NCI-H1930 (cell line): ENCODE results near the gene LENG8.
"Not testable (repeated sequence)": the region's sequence is repeated elsewhere in the genome, so short reads cannot be mapped to it uniquely, and the experiment has no call there.

Experiments used
- DNase-seq, 2 experiments: peaks; one replicate each; lab custom pipeline; 2025; lab: John Stamatoyannopoulos, UW

The LENG8 gene

GRCh38 chr19:54461613-54462012, 12.6 kb downstream of the LENG8 start:
- DNase-seq, result no peak

GRCh38 chr19:54462047-54462654, 13.2 kb downstream of the LENG8 start:
- DNase-seq, result no peak

- peak; percentile 67 to 74 for DNase-seq
These were observed 13.9 kb downstream of the LENG8 start for GRCh38 chr19:54462655-54463530.

- DNase-seq, result peak; percentile 97 to 98
These were observed 14.6 kb downstream of the LENG8 start, which contains the start of gene LENG9 for GRCh38 chr19:54463531-54464043. Gene LENG9 (minus strand): TSS chr19:54463778. CDS start chr19:54463526, 252 bp downstream.

GRCh38 chr19:54464044-54464629, 15.1 kb downstream of the LENG8 start:
- peak; percentile 95 for DNase-seq

- peak; percentile 94 to 96 for DNase-seq
These were observed 15.8 kb downstream of the LENG8 start for GRCh38 chr19:54464630-54465425.

- peak; percentile 44 to 71 for DNase-seq
These were observed 16.6 kb downstream of the LENG8 start for GRCh38 chr19:54465426-54466109.

- not testable (repeated sequence) for DNase-seq
These were observed 17.1 kb downstream of the LENG8 start for GRCh38 chr19:54466110-54466480.

GRCh38 chr19:54469496-54469934, 20.5 kb downstream of the LENG8 start:
- no peak for DNase-seq

GRCh38 chr19:54470276-54470887, 21.4 kb downstream of the LENG8 start:
- DNase-seq, result no peak

- DNase-seq, result no peak
These were observed 22.2 kb downstream of the LENG8 start for GRCh38 chr19:54470991-54471782.

- no peak for DNase-seq
These were observed 24.3 kb downstream of the LENG8 start, which contains the start of gene CDC42EP5 for GRCh38 chr19:54473071-54473891. Gene CDC42EP5 (minus strand): TSS chr19:54473296. CDS start chr19:54465547, 7,749 bp downstream.

- no peak for DNase-seq
These were observed 24.9 kb downstream of the LENG8 start for GRCh38 chr19:54473892-54474372.

GRCh38 chr19:54475706-54476105, 26.7 kb downstream of the LENG8 start:
- DNase-seq, result no peak

GRCh38 chr19:54477650-54478049, 28.7 kb downstream of the LENG8 start:
- DNase-seq, result no peak

GRCh38 chr19:54478677-54479266, 29.8 kb downstream of the LENG8 start:
- peak; percentile 24 to 39 for DNase-seq

GRCh38 chr19:54480051-54480450, 31.1 kb downstream of the LENG8 start:
- no peak for DNase-seq

- peak; percentile 65 to 66 for DNase-seq
These were observed 32.4 kb downstream of the LENG8 start for GRCh38 chr19:54481326-54481930.
